Stimulated activated CD4-positive, alpha-beta T cell treated with anti-CD3 and anti-CD28 coated beads, Interleukin-15, amount 100 ng/mL, for 1 hour (primary cell): ENCODE results near the gene TP53BP1.

Source experiments
- DNase-seq, 2 donors: peaks; one replicate each; pipeline ENCODE4 v3.0.0-alpha.2; 2020; ENCODE audit warnings: low read depth in 1 of 2, low spot score in 1 of 2

Gene TP53BP1

DNA sequence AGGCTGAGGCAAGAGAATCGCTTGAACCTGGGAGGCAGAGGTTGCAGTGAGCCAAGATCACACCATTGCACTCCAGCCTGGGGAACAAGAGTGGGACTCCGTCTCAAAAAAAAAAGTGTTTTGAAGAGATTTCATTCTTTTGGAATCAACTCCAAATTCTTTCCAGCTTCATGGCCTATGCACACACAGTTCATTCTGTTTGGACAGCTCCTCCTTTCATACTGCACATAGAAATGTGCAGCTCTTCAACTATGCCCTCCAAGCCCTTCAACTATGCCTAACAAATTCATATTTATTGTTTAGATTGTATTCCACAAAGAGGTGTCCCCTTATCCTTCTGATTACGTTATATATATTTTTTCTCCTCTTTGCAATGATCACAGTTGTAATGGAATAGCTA lies 4.2 kb downstream of the TP53BP1 start:
- DNase-seq = no peak

DNA sequence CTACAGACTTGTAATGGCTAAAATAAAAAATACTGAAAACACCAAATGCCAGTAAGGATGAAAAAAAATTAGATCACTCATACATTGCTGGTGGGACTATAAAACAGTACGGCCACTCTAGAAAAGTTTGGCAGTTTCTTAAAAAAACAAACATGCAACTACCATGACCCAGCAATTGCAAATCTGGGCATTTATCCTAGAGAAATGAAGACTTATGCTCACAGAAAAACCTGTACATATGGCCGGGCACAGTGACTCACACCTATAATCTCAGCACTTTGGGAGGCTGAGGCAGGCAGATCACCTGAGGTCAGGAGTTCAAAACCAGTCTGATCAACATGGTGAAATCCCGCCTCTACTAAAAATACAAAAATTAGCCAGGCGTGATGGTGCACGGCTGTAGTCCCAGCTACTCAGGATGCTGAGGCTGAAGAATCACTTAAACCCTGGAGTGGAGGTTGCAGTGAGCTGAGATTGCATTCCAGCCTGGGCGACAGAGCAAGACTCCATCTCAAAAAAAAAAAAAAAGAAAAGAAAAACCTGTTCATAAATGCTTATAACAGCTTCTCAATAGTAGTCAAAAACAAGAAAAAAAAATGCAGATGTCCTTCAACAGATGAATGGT lies 5.6 kb downstream of the TP53BP1 start:
- DNase-seq = no peak

DNA sequence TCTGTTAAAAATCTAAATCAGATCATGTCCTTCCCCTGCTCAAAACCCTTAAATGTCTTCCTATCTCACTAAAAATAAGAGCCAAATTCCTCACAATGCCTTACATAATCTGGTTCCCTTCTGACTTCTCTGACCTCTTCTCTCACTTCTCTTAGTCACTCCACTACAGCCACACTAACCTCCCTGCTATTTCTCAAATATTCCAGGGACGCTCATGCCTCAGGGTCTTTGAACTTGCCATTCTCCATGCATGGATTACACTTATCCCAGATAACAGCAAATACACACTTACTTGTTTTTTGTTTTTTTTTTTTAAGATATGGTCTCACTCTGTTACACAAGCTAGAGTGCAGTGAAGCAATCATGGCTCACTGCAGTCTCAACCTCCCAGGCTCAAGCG lies 8.5 kb downstream of the TP53BP1 start:
- DNase-seq = no peak

DNA sequence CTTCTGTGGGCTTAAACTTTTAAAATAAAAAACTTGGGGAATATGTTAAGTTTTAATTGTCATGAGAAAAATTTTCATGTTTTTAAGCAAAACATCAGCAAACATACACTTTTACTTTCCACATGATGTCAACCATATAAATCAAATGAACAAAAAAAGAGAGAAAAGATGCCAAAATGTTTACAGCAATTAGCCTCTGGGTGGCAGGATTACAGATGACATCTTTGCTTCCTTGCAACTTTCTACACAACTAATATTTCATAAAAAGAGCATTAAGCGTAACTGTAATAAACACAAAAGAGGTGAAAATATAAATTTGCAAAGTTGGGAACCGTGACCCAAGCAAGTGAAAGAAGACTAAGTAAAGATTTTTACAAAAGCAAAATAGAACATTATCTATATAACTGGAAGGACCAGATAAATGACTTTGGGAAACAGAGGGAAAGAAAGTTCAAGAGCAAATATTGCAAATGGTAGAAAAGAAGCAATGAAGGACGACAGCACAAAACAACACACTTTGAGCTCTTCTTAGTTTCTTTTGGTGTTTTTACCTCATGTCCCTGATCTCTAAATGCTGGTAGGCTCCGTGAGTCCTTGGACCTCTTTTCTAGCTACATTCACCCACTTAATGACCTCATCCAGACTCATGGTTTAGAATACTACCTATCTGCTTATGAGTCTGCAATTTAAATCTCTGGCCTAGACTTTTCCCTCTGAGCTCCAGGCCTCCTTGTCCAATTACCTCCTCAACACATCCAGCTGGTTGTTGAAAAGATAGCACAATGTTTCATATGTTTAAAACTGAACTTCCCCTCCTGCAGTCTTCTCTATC lies 9.4 kb downstream of the TP53BP1 start:
- DNase-seq = no peak

DNA sequence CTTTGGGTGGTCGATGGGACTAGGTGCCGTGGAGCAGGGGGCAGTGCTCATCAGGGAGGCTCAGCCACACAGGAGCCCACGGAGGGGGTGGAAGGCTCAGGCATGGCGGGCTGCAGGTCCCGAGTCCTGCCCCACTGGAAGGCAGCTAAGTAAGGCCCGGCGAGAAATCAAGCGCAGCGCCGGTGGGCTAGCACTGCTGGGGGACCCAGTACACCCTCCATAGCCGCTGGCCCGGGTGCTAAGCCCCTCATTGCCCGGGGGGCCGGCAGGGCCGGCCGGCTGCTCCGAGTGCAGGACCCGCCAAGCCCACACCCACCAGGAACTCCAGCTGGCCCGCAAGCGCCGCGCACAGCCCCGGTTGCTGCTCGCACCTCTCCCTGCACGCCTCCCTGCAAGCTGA lies 19.1 kb downstream of the TP53BP1 start:
- DNase-seq = no peak

DNA sequence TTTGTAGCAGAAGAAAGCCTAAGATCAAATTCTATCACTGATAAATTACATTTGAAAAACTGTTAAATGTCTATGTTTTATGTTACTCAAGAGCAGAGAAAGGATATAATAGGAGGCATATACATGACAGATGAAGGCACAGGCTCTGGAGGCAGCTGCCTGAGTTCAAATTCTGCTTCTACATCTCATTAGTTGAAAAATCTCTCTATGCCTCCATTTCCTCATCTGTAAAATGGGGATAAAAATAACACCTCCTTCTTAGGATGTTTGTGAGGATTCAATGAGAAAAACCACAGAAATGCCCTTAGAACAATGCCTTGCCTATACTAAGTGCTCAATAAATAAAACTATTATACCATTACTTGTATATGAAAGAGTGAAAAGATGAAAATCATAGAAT lies 21.0 kb downstream of the TP53BP1 start:
- no peak for DNase-seq

DNA sequence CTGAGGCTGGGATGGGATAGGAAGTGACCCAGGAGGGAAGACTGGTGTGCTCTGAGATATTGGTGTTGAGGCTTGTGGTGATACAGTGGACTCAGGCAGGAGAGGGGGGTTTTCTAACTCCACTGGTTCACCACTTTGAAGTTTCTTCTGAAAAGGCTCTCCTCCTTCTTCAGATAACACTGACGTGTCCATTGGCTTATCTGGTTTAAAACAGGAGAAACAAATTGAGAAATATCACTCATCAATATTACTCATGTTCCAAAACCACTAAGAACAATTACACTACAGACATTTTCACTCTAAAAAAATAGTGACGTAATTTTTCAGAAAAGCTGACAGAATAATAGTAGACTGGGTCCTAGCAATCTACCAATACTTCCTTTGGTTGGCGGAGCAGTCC lies 23.1 kb downstream of the TP53BP1 start:
- DNase-seq = no peak

DNA sequence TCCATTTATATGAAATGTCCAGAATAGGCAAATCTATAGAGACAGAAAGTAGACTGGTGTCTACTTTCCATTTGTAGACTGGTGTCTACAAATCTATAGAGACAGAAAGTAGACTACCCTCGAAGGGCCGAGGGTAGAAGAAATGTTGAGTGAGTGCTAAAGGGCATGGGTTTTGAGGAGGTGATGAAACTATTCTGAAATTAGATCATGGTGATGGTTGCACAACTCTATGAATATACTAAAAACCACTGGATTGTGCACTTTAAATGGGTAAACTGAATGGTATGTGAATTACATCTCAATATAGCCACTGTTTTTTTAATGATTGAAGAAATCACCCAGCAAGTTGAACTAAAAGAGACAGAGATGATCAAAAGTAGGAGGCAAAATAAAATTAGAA lies 27.9 kb downstream of the TP53BP1 start:
- DNase-seq = no peak

DNA sequence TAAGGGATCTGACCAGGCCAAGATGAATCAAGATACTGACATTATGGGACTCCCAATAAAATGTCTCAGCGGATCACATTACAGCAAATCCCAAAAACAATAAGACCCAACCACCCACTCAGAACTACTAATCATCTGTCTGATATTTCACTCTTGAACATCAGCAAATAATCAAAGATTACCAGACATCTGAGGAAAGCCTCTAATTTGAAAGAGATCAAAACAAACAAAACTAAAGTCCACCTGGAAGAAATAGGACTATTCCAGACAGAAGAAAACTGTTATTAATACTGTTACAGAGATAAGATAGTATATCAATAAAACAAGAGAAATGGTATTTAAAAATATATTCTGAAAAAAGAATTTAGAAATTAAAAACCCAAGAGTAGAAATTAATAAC lies 29.0 kb downstream of the TP53BP1 start:
- no peak for DNase-seq

DNA sequence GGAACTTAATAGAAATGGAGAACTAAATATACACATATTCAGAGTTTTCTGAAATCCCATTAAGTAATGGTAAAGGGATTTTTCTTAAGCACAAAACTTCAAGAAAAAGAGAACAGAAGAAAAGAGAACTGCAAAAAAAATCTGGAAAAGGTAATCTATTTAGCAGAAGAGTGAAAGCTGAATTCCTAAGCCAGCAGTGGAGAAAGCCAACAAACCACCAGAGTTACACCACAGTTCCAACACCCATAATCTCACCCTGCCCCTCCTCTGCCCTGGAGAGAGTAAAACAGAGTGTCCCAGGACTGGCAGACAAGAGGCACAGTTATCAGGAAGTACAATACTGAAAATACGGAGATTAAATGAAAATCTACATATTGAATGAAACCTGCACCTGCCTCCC lies 29.4 kb downstream of the TP53BP1 start:
- DNase-seq = no peak

DNA sequence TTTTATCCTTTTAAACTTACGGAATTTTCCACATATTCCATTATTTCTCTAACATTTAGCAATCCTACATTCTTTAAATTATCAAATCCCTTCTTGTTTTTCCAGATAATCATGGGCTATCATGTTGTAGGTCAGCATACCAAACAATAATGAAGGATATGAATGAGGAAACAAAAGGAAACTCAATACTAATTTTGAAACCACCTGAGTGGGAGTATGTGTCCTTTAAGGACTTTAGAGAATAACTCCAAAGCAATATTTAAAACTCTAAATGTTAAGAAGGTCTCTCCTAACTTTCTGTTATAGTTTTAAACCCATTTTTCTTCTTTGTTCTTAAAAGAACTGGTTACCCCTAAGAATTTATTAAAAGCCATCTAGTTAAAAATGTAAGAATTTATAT lies 43.0 kb downstream of the TP53BP1 start:
- no peak for DNase-seq

DNA sequence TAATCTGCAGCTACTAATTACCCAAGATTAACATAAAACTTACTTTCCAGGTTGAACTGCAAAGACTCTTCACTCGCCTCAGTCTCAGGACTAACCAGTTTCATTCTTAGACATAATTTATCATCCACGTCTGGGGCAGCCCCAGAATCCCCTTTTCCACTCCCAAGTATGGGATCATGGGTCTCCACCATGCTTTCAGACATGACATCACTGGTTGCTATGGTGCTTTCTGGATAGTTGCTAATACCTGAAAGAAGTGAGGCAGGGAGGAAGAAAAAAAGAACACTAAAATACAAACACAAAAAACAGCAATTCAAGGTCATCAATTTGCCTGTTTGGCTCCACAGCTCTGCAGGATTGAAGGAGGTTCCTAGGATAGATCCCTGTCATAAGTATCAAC lies 46.6 kb downstream of the TP53BP1 start:
- DNase-seq = no peak

DNA sequence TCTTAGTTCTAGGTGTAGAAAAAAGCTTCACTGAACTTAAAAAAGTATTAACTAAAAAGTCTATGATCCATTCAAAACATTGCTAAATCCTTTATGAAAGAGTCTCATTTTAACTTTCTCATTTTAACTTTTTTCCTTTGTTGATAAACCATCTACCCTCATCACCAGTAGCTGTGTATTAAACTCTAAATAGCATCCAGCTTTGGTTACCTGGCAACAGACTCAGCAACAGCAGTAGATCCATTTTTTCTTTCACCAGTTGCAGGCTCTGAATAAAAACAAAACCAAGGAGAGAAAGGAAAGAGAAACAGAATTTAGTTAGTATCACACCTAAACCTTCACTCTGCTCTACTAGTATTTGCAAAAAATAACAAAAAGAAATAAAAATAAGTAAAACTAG lies 51.6 kb downstream of the TP53BP1 start:
- DNase-seq = no peak

DNA sequence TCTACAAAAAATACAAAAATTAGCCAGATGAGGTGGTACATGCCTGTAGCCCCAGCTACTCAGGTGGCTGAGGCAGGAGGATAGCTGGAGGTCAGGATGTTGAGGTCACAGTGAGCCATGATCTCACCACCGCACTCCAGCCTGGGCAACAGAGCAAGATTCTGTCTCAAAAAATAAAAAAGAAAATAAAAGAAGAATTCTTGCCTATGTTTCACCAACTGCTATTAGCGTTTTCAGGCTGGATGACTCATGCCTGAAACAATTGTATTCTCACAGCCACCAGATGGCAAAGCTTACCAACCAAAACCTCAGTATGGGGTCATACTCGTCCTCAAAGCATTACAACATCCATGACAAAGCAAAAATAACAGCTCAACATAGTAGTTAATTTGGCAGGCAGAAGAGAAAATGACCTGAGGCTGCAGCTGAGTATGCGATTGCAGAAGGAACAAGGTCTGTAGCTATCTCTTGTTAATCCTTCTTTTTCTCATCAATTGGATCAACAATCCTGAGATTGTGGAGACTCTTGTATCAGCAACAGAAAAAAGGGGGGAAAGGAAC lies 52.2 kb downstream of the TP53BP1 start:
- no peak for DNase-seq

DNA sequence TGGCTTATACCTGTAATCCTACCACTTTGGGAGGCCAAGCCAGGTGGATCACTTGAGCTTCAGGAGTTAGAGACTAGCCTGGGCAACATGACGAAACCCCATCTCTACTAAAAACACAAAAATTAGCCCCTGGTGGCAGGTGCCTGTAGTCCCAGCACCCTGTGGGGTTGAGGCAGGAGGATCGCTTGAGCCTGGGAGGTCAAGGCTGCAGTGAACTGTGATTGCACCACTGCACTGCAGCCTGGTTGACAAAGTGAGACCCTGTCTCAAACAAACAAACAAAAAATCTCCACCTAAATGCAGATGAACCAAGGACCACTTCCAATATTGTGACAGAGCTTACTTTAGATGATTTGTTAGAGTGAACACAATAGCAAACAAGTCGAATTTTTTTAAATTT lies 53.7 kb downstream of the TP53BP1 start:
- no peak for DNase-seq

DNA sequence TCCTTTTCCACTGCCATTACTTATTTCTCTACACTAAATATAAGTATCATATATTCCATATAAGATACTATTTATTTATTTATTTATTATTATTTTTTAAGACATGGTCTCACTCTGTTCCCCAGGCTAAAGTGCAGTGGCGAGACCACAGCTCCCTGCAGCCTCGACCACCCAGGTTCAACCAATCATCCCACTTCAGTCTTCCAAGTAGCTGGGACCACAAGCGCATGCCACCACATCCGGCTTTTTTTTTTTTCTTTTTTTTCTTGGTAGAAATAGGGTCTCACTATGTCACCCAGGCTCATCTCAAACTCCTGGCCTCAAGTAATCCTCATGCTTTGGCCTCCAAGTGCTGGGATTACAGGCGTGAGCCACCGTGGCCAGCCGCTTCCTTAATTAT lies 56.6 kb downstream of the TP53BP1 start:
- DNase-seq = no peak

DNA sequence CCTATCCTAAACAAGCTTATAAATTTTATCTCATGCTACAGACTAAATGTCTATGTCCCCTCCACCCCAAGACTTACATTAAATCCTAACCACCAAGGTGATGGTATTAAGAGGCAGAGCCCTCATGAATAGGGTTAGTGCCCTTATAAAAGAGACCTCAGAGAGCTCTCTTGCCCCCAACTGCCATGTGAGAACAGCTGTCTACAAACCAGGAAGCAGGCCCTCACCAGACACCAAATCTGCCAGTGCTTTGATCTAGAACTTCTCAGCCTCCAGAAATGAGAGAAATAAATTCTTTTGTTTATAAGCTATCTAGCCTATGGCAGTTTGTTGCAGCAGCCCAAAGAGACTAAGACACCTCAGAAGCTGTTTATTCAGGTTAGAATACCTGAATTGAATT lies 58.5 kb downstream of the TP53BP1 start:
- DNase-seq = no peak

DNA sequence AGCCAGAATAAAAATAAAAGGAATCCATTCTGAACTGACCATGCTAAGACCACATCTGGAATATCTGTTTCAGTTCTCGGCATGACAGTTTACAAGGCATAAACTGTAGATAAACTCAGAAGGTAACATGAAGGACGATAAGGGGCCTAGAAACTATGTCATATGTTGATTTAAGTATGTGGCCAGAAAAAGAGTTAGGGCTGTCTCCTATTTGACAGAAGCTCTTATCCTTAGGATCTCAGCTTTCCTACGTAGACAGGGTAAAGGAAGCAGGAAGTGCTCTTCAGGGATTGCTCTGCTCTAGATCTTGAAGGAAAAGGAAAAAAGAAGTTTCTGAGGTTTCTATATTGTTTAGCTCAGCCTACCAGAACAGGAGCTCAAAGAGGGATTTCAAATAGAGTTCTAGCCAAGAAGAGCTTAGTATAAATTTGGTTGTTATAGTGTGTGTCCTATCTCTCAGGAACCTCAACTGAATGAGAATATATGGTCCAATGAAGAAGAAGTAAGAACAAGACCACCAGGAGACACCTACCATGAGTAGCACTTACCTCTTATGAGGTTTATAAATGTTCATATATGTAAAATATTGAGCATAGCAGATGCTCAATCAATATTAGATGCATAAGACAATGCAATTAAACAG lies 59.2 kb downstream of the TP53BP1 start:
- DNase-seq = no peak

DNA sequence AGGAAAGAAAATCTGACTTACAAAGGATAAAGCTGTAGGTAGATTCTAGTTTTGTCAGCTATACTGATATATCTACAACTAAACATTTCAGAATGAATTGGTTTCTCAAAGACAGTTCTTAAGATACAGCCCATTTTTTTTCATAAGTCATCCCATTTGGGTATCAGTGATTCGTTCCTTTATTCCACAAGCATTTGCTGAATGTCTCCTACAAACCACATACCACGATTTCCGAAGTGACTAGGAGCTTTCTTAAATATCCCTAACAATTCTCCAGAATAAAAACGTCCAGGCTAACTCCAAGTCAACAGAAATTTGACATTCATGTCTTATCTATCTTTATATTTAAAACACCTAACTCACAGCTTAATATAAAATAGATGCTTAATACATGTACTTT lies 59.8 kb downstream of the TP53BP1 start:
- no peak for DNase-seq

DNA sequence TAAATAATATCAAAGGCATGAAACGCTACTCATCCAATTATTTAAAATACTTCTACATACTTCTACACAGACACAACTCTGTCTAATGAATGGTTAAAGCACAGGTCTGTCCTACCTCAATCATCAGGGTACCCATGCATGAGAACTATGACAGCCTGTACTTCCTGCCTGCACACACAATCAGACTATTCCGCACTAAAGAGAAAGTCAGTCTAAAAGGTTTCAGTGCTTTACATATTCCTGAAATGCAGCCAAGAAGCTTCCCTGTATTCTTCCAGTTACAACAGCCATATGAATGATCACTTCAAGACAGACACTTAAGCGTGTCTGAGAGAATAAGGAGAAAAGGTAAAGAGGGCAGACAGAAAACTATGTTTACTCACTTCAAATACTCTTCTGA lies 63.3 kb downstream of the TP53BP1 start:
- DNase-seq = no peak

DNA sequence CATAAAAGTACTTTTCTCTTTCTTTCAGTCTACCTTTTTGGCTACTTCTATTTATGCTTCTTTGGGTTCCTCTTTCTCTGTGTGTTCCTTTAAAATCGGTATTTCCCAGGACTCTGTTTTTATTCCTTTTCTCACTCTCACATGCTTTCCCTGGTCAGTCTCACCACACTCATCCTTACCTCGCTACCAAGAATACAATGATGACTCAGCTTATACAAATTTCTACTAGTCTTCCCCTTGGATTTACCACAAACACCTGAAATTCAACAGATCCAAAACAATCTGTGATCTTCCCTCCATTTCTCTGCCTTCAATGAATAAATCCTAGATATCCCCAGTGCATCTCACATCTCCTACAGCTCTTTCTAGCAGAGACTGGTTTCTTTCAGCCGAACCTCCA lies 69.2 kb downstream of the TP53BP1 start:
- no peak for DNase-seq

DNA sequence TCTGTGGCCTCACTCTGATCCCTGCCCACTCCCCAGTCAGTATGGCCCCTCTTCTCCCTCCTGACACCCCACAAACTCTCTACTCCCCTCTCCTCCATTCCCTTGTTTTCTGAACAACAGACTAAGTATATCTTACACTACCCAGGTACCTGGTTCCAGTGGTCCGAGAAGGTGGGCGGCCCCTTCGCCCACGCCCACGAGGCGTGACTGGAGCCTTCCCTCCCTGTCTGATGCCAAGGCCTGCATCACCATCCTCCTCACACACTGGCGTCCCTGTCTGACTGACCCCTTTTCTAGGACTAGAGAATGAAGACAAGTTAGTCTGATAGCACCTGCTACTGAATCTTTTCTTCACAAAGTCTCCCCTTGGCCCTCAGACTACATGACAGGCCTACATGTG lies 72.1 kb downstream of the TP53BP1 start:
- DNase-seq = no peak
